GM21528 (cell line): ENCODE results near the gene NHSL1.

ENCODE experiments used
- ATAC-seq: cut with Tn5 transposase; IDR thresholded peaks from one replicate; pipeline ENCODE4 v1.9.1; 2021; ENCODE audit warnings: mild to moderate bottlenecking, moderate library complexity; ENCODE audit not compliant: unreplicated experiment, low FRiP score

NHSL1 gene

GRCh38 chr6:138500045-138500665, 861 bp upstream of the NHSL1 start:
- no peak for ATAC-seq

DNA sequence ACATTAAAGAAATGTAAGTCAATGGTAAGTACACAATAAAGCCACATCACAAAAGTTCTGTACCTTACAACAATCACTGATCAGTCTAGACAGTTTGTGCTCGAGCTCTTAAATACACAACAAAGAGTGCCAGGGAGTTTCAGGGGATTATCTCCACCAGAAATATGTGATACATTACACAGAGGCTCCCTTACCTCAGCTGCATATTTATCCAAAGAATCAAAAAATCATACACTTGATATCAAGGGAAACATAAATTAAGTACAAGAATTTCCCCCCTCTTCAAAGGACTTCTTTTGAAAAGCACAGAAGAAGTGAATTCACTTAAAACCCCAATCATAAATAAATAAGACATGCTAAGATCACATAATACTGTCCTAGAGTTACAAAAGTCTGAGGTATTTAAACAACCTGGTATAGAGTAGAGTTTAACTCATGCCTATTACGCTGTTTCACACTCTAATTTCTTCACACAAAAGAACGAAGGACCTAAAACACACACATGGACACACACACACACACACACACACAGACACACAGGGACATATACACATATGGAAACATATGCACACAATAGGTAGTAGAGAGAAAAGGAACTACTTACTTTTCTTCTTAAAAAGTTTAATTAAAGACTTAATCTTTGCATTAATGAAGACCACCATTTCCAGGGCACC, 528 bp downstream of the NHSL1 start:
- ATAC-seq: no peak

GRCh38 chr6:138497286-138497685, 2.0 kb downstream of the NHSL1 start:
- no peak for ATAC-seq

- ATAC-seq: no peak
These were observed 5.0 kb downstream of the NHSL1 start for GRCh38 chr6:138494312-138494711.

DNA sequence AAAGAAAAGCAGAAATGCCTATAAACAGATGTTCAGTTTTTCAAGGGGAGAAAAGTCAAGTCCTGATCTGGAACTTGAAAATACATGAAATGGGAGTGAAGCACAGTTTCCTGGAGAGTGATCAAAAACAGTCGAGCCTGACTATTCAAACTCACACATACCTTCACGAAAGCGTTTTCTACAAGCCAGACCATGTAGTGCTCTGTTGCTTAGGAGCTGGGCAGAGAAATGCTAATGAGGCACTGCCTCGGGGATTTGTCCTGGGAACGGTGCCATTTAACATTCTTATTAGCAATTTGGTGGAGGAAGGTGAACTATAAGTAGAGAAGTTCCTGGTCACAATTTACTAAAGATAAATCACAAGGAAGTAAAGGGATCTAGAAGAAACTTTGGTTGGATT, 5.9 kb downstream of the NHSL1 start:
- no peak for ATAC-seq

DNA sequence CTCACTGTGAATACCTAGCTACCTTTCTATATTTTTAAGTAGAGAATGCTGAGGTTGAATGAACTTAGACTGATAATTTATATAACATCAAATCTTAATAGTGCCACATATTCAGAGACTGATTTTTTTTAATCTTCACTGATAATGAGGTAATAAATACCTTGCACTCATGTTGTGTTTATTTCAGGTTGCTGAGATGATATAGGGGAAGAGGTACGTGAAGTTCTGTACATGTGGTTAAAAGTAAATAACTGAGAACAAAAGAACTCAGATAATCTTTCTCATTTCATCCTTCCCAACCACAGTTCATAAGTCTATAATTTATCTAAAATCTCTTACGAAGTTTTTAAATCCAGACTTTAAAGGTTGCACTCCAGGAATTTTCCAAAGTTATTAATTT, 6.4 kb downstream of the NHSL1 start:
- ATAC-seq: no peak

- no peak for ATAC-seq
These were observed 7.2 kb downstream of the NHSL1 start for GRCh38 chr6:138492113-138492512.

DNA sequence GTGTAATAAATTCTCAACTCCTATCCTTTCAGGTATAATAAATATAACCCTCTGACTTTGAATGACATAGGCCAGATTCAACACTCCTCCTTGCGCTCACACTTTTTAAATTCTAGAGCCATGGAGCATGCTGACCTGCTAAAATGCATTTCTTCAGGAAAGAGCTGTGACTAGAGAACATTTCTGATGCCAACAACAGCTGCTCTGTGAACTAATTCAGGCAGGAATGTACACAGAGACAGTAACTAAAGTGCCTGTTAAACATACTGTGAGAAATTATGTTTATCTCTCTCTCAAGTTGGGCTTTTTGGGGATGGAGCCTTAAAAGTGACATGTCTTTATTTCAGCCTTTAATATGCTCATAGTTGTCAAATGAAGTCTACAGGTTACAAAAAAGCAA, 8.3 kb downstream of the NHSL1 start:
- no peak for ATAC-seq

- no peak for ATAC-seq
These were observed 9.4 kb downstream of the NHSL1 start for GRCh38 chr6:138489846-138490245.

- ATAC-seq: no peak
These were observed 12.1 kb downstream of the NHSL1 start for GRCh38 chr6:138487102-138487604.

GRCh38 chr6:138486249-138487101, 12.8 kb downstream of the NHSL1 start:
- ATAC-seq: no peak

DNA sequence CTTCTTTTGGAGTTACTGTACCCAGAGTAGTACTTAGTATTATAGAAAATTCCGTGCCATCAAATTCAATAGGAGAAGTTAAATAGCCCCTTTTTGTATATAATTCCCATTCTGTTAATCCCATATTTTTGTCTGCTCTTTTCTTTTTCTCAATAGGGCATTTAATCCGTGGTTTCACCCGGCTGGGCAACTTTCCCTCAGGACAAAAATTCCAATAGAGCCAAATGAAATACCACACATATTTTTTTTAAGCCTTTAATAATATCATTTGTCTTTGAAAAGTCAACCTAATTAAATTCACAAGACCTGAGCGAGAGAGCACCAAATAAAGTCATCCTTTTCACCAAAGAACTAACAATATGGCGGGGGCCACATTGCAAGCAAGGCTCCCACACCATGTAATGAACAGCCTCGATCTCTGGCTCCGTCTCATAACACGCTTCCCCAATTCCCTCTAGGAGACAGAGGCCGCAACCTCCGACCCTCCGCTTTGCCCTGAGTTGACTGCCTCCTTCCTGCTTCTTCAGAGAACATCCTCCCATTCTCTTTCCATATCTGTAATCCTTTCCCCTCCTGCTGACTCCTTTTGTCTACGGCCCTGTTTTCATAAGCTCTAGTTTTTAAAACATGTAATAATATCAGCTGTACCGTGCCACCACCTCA, 13.6 kb downstream of the NHSL1 start:
- no peak for ATAC-seq

GRCh38 chr6:138485005-138485545, 14.2 kb downstream of the NHSL1 start:
- ATAC-seq: no peak

DNA sequence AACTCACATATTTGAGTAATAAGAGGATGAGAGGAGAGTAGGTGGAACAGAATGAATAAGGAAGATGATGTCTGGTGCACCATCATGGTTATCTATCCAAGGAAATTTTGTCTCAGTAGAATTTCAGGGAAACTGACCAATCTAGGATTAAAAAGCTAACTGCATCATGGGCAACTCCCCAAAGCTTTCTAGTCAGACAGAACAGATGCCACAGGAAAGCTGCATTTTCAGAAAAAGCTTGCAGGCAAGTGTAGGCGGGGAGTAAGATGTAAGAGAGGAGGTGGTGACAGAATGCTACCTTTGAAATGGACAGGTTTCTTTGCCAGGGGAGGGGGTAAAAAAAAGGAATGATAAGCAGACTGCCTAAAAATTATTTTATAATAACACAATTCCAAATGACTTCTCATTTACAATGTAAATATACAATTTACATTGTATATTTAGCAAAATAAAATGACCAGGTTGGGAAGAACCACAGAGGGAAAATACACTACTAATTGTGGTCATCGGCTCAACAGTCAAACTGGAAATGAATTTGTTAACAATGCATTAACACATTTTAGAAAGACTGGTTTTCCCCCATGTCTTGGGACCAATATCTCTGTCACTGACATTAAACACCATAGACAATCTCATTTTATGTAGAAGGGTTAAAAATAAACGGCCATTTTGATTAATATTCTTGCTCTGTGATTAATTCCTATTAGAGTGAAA, 15.1 kb downstream of the NHSL1 start:
- ATAC-seq: no peak

- no peak for ATAC-seq
These were observed 16.5 kb downstream of the NHSL1 start for GRCh38 chr6:138482816-138483215.

GRCh38 chr6:138480279-138480949, 18.9 kb downstream of the NHSL1 start:
- ATAC-seq: no peak

GRCh38 chr6:138477913-138478539, 21.3 kb downstream of the NHSL1 start:
- no peak for ATAC-seq

GRCh38 chr6:138476116-138476515, 23.2 kb downstream of the NHSL1 start:
- no peak for ATAC-seq

- no peak for ATAC-seq
These were observed 26.1 kb downstream of the NHSL1 start for GRCh38 chr6:138473144-138473543.
